A673 (cell line): ENCODE data around the gene DNAH8. TPM values are rescaled to one million over a fixed set of nuclear protein-coding genes. Genes with fewer than 3 reads are reported as not detected.

Source experiments
- BruUV-seq: library from RNA; stranded (reverse); fragments of 400-500 nt; replicated peaks from 2 replicates; lab custom pipeline; 2021; lab: Mats Ljungman, UMichigan
- CTCF ChIA-PET: fragments of 300-600 bp; sonication (Branson Sonifier 250); formaldehyde crosslinking; loops from one replicate; lab custom pipeline; 2022; ENCODE audit warnings: antibody characterized with exemption; lab: Charles Lee
- POLR2A ChIA-PET: fragments of 300-600 bp; sonication (Branson Sonifier 250); formaldehyde crosslinking; loops from one replicate; lab custom pipeline; 2022; ENCODE audit warnings: antibody characterized with exemption; ENCODE audit not compliant: low non-redundant PET; lab: Charles Lee
- DNase-seq: peaks from one replicate; pipeline ENCODE4 v3.0.0-alpha.2; 2015; ENCODE audit warnings: low spot score
- H3K27ac ChIP-seq: fragments of 200-600 bp; sonication (generic); 2 replicates; pipeline ENCODE4 v1.5.1; 2016; ENCODE audit warnings: mixed run types, low read depth, mild to moderate bottlenecking, mixed read lengths, antibody characterized with exemption, low read length; ENCODE audit not compliant: poor library complexity, severe bottlenecking
- H3K27me3 ChIP-seq: fragments of 200-600 bp; sonication (generic); replicated peaks from 2 replicates; pipeline ENCODE4 v1.6.1; 2017; ENCODE audit warnings: mixed run types, low read depth, mild to moderate bottlenecking, mixed read lengths, antibody characterized with exemption, low read length; ENCODE audit not compliant: insufficient read depth, poor library complexity
- H3K36me3 ChIP-seq: fragments of 200-600 bp; sonication (generic); 2 replicates; pipeline ENCODE4 v1.6.1; 2016; ENCODE audit warnings: mixed run types, mild to moderate bottlenecking, mixed read lengths, antibody characterized with exemption, low read length; ENCODE audit not compliant: insufficient read depth, poor library complexity, severe bottlenecking
- H3K4me1 ChIP-seq: fragments of 200-600 bp; sonication (generic); 2 replicates; pipeline ENCODE4 v1.6.1; 2017; ENCODE audit warnings: mixed run types, mild to moderate bottlenecking, mixed read lengths, antibody characterized with exemption, low read length; ENCODE audit not compliant: insufficient read depth, poor library complexity, severe bottlenecking
- H3K4me3 ChIP-seq: fragments of 200-600 bp; sonication (generic); 2 replicates; pipeline ENCODE4 v1.5.1; 2016; ENCODE audit warnings: low read depth, mixed run types, mild to moderate bottlenecking, mixed read lengths, low read length; ENCODE audit not compliant: poor library complexity, severe bottlenecking
- H3K9me3 ChIP-seq: fragments of 200-600 bp; sonication (generic); 2 replicates; pipeline ENCODE4 v1.6.1; 2016; ENCODE audit warnings: mixed run types, low read depth, mild to moderate bottlenecking, mixed read lengths, antibody characterized with exemption, low read length; ENCODE audit not compliant: poor library complexity, severe bottlenecking
- EZH2 ChIP-seq: fragments of 200-600 bp; sonication (generic); IDR thresholded peaks from 2 replicates; pipeline ENCODE4 v1.6.1; 2017; ENCODE audit warnings: borderline replicate concordance, low read depth, mild to moderate bottlenecking, mixed read lengths, antibody characterized with exemption, low read length; ENCODE audit not compliant: poor library complexity, severe bottlenecking
- intact Hi-C: fragments of 100-400 bp; cut with micrococcal nuclease; formaldehyde crosslinking; loops from one replicate; pipeline ENCODE4 v1.10.0; 2022; ENCODE audit not compliant: unreplicated experiment
- total RNA-seq: library from RNA; stranded (reverse); gene quantifications from 2 replicates; pipeline ENCODE4 v1.2.3, GENCODE V29; 2021
- TF ChIP-seq, protein P1 (sequence below): fragments of 300-800, 200-600 bp; sonication (generic); conservative IDR thresholded peaks from 2 replicates; pipeline ENCODE4 v1.5.1; 2017; ENCODE audit warnings: low read depth, mild to moderate bottlenecking, antibody characterized with exemption, low read length, moderate library complexity, mixed read lengths

Gene DNAH8
- total RNA-seq, 1 experiment from 2014 or later, result not detected

DNA sequence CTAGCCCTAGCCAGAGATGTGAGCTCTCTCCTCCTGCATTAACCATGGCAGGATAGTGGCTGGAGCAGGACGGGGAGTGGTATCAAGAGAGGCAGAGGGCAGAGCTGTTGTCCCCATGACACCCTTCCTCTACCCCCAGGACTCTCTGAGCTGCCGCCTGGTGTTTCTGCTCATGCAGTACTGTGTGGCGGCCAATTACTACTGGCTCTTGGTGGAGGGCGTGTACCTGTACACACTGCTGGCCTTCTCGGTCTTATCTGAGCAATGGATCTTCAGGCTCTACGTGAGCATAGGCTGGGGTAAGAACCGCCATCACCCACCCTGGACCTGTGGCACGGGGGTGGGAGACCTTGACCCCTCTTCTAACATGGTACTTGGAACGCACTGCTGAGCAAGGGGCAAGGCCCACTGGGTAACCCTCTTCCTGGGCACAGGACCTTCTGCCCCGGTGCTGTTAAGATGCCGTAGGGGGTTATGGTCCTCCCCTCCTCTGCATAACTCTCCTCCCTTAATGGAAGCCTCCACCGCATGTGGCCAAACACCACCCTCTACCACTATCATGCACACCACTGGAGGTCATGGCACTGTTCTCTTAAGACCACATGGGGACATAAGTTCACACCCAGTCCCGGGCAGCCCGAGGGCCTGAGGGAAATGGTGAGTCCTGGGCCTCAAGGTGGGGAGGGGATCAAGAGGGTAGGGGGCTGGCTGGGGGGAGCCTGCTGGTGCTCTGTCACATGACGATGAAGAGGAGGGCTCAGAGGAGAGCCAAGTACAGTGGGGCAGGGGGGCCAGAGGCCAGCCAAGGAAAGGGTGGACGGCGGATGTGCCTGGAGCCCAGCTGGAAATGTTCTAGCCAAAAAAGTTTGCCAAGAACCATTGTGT is 358.6 kb downstream of the DNAH8 start:
- TF ChIP-seq, protein P1, sequence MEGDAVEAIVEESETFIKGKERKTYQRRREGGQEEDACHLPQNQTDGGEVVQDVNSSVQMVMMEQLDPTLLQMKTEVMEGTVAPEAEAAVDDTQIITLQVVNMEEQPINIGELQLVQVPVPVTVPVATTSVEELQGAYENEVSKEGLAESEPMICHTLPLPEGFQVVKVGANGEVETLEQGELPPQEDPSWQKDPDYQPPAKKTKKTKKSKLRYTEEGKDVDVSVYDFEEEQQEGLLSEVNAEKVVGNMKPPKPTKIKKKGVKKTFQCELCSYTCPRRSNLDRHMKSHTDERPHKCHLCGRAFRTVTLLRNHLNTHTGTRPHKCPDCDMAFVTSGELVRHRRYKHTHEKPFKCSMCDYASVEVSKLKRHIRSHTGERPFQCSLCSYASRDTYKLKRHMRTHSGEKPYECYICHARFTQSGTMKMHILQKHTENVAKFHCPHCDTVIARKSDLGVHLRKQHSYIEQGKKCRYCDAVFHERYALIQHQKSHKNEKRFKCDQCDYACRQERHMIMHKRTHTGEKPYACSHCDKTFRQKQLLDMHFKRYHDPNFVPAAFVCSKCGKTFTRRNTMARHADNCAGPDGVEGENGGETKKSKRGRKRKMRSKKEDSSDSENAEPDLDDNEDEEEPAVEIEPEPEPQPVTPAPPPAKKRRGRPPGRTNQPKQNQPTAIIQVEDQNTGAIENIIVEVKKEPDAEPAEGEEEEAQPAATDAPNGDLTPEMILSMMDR, result no peak
- no peak for TF ChIP-seq EZH2
- ChIA-PET POLR2A (no interaction called here), CTCF (no interaction called here)
- Histone ChIP-seq H3K9me3 (no peaks in the 10 kb centered on the region), H3K4me3 (no peak overlapping the region), H3K27ac (no peak overlapping the region), H3K36me3 (no peaks in the 10 kb centered on the region), H3K27me3 (no peaks in the 10 kb centered on the region), H3K4me1 (no peaks in the 10 kb centered on the region)
- DNase-seq, result no peak
- intact Hi-C loops, result no loop called here
- no TSS peak for BruUV-seq

DNA sequence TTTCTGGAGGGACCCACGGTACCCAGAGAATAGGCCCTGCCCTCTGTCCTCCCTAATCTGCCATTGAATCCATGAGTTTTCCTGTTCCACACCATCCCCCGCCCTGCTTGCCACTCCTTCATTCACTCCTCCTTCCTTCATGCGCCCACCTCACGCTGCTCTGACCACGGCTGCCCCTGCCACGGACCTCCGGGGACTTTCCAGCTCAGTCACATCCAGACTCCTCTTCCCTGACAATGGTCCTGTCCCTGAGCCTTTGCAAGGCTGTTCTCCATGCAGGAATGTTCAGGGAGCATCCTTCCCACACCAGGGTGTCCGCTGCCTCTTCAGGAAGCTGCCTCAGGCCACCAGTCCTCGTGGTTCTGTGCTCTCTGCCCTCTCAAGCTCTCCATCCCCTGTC is 359.4 kb downstream of the DNAH8 start:
- TF ChIP-seq, protein P1, result no peak
- no peak for TF ChIP-seq EZH2
- H3K4me3 ChIP-seq, result no peak overlapping the region
- ChIA-PET CTCF (no interaction called here), POLR2A (no interaction called here)
- H3K9me3 ChIP-seq, result no peaks in the 10 kb centered on the region
- no peak overlapping the region for H3K27ac ChIP-seq
- DNase-seq, result no peak
- intact Hi-C loops, result no loop called here
- H3K4me1 ChIP-seq, result no peaks in the 10 kb centered on the region
- no TSS peak for BruUV-seq
- H3K36me3 ChIP-seq, result no peaks in the 10 kb centered on the region
- no peaks in the 10 kb centered on the region for H3K27me3 ChIP-seq

DNA sequence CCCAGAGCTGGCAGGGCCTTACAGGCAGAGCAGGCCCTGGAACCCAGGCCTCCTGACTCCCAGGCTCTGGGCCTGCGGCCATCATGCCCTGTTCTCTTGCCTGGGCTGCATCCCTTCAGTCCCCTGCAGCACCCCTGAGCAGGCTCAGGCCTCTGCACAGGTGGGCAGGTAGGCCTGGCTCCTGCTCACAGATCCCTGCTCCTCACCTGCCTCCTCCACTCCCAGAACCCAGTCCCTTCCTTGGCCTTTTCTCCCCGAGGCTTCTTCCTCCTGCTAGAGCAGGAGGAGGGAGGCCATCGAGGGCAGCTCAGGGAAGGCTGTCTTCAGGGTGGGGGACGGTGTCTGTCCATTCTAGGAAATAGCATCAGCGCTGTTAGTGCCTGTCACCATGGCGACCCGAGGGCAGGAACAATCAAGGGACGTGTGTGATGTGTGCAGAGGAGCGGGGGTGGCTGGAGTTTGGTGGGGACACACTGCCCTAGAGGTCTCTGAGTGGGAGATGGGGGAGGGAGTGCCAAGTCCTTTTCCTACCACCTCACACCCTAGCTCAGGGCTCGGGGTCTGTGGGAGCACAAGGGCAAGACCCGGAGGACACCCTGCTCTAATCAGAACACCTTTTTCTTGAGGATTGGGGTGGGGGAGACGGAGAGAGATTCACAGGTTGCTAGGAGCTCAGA is 360.0 kb downstream of the DNAH8 start:
- H3K36me3 ChIP-seq, result no peaks in the 10 kb centered on the region
- no peaks in the 10 kb centered on the region for H3K27me3 ChIP-seq
- no peak overlapping the region for H3K27ac ChIP-seq
- intact Hi-C loops, result no loop called here
- no peak overlapping the region for H3K4me3 ChIP-seq
- H3K4me1 ChIP-seq, result no peaks in the 10 kb centered on the region
- CTCF ChIA-PET, result no interaction called here
- TF ChIP-seq EZH2, result no peak
- POLR2A ChIA-PET, result no interaction called here
- no peaks in the 10 kb centered on the region for H3K9me3 ChIP-seq
- no TSS peak for BruUV-seq
- DNase-seq, result no peak
